ENCODE measurements around the gene ELMO3.

GRCh38 chr16:67208154-67208896 is 9.4 kb downstream of the ELMO3 start:
- no peak for TF ChIP-seq CTCF (IDR thresholded peaks at IDR 0.05)
- TF ChIP-seq POLR2A (IDR thresholded peaks at IDR 0.05), result no peak
